Esophagus muscularis mucosa (tissue), 4 donors: Measurements from ENCODE around the gene HILPDA.

Experiments
- EP300 ChIP-seq: sonication (generic); formaldehyde crosslinking; IDR thresholded peaks from one replicate; pipeline ENCODE4 v1.6.1; 2017; ENCODE audit warnings: antibody characterized with exemption
- POLR2A ChIP-seq: fragments of 450-650 bp; IDR thresholded peaks from one replicate; pipeline ENCODE4 v1.6.1; 2017; ENCODE audit warnings: antibody characterized with exemption, moderate library complexity, mild to moderate bottlenecking, low read depth
- POLR2AphosphoS5 ChIP-seq, 2 donors: sonication (generic); formaldehyde crosslinking; IDR thresholded peaks; one replicate each; pipeline ENCODE4 v1.6.1; 2017; ENCODE audit warnings: antibody characterized with exemption in 2 of 2
- TF ChIP-seq, protein P1 (sequence below), 3 experiments: fragments of 200-600 bp in 2 of 3; fragments of 450-650 bp in 1 of 3; sonication (generic) in 2 of 3; IDR thresholded peaks; one replicate each; pipeline ENCODE4 v1.5.1; 2017 to 2019; ENCODE audit warnings: antibody characterized with exemption in 3 of 3, mild to moderate bottlenecking in 2 of 3, moderate library complexity in 1 of 3

DNA sequence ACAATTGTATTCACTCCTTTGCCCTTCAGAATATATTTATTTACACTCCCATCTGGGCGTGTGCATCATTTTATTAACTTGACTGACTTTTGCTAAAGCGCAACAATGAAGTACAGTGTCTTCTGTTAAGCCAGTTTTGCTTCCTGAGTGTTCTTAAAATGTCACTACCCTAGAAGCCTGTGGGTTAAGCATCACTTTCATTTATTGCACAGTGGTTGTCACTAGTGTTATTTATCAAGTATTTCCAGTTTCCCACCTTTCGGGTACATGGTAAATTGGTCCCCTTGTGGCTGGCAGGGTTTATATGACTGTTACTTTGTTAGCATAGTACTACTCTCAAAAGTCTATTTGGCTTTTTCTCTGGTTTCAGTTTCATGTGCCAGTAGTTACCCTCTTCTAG lies 3.3 kb downstream of the HILPDA start:
- TF ChIP-seq POLR2A = no peak
- TF ChIP-seq, protein P1, sequence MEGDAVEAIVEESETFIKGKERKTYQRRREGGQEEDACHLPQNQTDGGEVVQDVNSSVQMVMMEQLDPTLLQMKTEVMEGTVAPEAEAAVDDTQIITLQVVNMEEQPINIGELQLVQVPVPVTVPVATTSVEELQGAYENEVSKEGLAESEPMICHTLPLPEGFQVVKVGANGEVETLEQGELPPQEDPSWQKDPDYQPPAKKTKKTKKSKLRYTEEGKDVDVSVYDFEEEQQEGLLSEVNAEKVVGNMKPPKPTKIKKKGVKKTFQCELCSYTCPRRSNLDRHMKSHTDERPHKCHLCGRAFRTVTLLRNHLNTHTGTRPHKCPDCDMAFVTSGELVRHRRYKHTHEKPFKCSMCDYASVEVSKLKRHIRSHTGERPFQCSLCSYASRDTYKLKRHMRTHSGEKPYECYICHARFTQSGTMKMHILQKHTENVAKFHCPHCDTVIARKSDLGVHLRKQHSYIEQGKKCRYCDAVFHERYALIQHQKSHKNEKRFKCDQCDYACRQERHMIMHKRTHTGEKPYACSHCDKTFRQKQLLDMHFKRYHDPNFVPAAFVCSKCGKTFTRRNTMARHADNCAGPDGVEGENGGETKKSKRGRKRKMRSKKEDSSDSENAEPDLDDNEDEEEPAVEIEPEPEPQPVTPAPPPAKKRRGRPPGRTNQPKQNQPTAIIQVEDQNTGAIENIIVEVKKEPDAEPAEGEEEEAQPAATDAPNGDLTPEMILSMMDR (IDR thresholded peaks at IDR 0.05) = no peak
- TF ChIP-seq EP300 = no peak
- TF ChIP-seq POLR2AphosphoS5 (IDR thresholded peaks at IDR 0.05) = no peak
